NOMO-1 (cell line): ENCODE data around the gene CHDH.

Source experiments
- DNase-seq, 2 experiments: peaks; one replicate each; lab custom pipeline; 2025; ENCODE audit not compliant: unreplicated experiment in 2 of 2; lab: John Stamatoyannopoulos, UW

Gene CHDH

DNA sequence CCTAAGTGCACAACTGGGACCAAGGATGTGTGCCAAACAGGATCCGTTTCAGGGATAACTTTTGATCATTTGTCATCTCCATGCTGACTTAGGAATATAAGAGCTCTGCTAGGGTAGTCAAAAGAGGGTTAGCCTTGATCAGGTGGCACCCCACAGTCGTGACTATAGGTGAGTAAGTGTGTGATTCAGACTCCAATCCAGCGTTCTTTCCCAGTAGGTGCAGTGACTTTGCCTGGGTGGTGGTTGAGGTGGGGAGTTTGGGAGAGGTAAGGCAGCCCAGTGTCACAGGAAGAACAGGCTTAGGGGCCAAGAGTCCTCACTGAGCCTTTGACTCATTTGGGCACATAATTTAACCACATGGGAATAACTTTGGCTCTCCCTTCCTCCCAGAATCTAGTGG, 51.0 kb downstream of the CHDH start:
- DNase-seq = no peak

- no peak for DNase-seq
Observed at GRCh38 chr3:53794597-53794996, 51.6 kb downstream of the CHDH start.

DNA sequence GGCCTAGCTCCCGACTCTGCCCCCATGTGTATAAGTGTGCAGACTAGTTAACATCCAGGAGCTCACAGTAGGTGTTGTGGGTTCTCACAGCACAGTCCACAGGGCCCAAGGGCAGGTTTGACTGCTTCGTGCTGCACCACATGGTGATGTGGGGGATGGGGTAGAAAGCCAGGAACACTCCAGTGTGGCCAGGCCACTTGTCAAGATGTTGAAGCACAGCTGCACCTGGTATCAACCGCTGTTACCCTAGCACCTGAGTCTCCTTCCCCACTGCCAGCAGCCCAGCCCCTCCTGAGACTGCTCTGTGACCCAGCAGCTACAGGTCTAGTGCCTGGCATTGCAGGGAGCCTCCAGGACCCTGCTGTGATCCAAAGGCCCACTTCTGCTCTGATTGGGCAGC, 53.4 kb downstream of the CHDH start:
- no peak for DNase-seq

GRCh38 chr3:53791317-53791716, 54.9 kb downstream of the CHDH start:
- DNase-seq = no peak

GRCh38 chr3:53790470-53790869, 55.7 kb downstream of the CHDH start:
- no peak for DNase-seq

GRCh38 chr3:53789459-53789858, 56.8 kb downstream of the CHDH start:
- DNase-seq = no peak

DNA sequence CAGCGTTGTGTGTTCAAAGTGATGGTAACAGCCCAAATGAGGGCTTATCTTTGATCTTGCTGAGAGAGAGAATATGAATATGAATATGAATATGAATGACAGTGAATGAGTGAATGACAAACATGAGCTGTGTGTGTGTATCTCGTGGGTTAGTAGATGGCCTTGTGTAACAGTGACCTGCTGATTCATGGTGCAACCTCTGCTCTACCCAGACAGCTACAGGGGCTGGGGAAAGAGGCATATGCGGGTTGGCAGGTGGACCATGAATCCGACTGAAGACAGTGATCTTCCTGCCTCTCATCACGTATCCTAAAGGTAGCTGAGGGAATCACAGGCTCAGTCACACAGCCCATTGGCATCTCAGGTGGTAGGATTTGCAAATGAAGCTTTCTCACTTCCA, 58.2 kb downstream of the CHDH start:
- DNase-seq = no peak

GRCh38 chr3:53787016-53787415, 59.2 kb downstream of the CHDH start:
- no peak for DNase-seq

DNA sequence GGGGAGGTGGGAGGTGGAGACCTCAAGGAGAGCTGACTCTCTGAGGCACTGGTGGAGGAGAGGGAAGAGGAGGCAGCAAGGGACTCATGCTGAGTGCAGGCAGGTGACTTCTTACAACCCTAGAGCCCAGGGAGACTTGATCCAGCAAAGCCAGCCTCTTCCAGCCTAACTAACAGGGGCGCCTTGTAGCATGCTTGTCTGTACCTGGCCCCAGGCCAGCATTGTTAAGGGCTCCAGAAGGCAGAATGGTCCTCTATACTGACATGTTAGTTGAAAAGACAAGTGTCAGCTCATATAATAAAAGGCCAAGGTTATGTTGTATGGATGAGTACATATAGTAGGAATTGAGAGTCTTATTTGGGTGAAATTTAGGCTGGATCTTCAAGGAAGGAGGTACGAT, 65.4 kb downstream of the CHDH start:
- no peak for DNase-seq

DNA sequence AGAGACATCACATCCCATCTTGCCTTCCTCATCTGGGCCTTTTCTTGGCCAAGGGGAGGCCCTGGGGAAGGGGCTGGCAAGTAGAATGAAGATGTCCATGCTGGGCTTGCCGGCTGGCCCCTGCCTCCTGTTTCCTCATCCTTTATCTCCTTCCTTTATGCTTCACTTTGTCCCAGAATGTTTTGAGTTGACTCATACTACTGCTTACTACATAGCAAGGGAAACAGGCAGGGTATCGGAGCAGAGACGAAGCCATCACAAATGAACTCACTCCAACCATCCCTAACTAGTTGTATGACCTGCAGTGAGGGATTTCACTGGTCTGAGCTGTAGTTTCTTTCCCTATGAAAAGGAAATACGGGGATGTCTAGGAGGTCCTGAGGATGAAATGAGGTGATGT, 66.0 kb downstream of the CHDH start:
- DNase-seq = no peak

- DNase-seq = no peak
Observed at GRCh38 chr3:53778153-53778552, 68.1 kb downstream of the CHDH start.

- DNase-seq = no peak
Observed at GRCh38 chr3:53777468-53777867, 68.8 kb downstream of the CHDH start.

- DNase-seq = no peak
Observed at GRCh38 chr3:53776494-53777101, 69.6 kb downstream of the CHDH start.

- no peak for DNase-seq
Observed at GRCh38 chr3:53775834-53776251, 70.4 kb downstream of the CHDH start.

GRCh38 chr3:53775018-53775417, 71.2 kb downstream of the CHDH start:
- DNase-seq = no peak

DNA sequence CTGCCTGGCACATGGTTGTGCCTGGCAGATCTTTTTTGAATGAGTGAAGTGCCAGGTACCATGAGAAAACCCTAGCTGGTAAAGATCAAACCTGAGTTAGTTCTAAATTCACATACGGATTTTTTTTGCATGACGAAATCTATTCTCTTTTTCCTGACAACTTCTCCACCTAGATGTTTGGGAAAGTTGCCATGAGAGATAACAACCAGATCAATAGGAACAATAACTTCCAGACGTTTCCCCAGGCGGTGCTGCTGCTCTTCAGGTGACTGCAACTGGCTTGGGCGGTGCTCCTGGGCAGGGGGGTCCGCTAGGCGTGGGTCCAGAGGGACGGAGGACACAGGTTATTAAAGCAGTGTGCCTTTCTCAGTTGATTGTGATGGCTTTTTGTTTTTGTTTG, 71.8 kb downstream of the CHDH start:
- no peak for DNase-seq

GRCh38 chr3:53773611-53774368, 72.4 kb downstream of the CHDH start:
- DNase-seq = no peak

DNA sequence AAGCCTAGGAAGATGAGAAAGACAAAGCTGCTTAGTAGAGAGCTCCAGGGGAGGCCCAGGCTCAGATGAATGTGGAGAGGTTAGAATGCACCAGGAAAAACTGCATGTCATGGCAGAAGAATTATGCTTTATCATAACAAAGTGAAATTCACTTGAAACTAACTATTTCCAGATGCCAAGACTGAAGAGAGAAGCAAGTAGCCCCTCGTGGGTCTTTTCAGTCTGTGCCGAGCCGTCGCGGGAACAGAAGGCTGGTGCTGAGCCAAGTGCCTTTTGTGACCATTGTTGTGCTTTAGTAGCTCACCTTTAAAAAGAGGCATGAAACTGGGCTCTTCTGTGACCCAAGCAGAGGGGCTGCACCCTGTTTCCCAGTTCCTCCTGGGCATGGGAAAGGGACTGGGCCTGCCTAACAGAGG, 73.2 kb downstream of the CHDH start:
- no peak for DNase-seq

DNA sequence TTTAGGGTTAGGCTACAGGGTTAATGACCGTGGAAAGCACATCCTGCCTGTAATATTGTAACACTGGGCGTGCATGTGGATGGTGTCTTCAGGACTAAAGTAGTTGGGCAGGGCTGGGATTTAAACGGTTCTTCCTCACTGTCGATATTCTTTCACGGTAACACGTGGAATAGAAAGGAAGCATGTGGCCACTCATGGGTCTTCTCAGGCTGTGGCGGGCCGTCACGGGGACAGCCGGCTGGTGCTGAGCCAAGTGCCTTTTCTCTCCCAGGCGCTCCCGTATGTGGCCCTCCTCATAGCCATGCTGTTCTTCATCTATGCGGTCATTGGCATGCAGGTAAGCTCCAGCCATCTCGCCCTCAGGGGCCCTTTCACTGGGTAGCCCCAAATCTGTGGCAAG, 73.7 kb downstream of the CHDH start:
- DNase-seq = no peak

GRCh38 chr3:53768478-53769459, 77.5 kb downstream of the CHDH start:
- DNase-seq = no peak

DNA sequence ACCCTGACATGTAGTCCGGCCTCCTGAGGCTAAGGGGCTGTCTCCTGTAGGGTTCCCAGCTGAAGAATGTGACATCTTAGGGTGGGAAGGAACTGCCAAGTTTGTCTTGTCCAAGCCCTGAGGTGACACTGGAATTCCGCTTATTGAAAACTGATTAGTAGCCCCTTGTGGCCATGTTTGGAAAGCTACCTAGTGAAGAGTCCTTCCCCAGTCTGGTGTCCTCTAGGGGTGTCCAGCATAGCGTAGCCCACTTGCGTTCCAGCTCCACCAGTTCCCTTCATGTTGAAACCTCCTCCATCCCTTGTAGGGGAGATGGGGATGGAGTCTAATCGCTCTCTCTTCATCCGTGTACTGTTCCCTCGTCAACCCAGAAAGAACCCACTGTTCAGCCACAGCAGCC, 79.5 kb downstream of the CHDH start:
- DNase-seq = no peak
